HG02759 (cell line): ENCODE data around the gene MAT1A.
"Not testable (repeated sequence)": the region's sequence is repeated elsewhere in the genome, so short reads cannot be mapped to it uniquely, and the experiment has no call there.

ENCODE experiments used
- ATAC-seq: cut with Tn5 transposase; IDR thresholded peaks from one replicate; pipeline ENCODE4 v1.9.1; 2021; ENCODE audit warnings: mild to moderate bottlenecking, moderate library complexity; ENCODE audit not compliant: unreplicated experiment

MAT1A gene

GRCh38 chr10:80265740-80266512 lies 23.5 kb downstream of the MAT1A start:
- no peak for ATAC-seq

GRCh38 chr10:80264081-80265056 lies 25.1 kb downstream of the MAT1A start:
- no peak for ATAC-seq

GRCh38 chr10:80261316-80262030 lies 28.0 kb downstream of the MAT1A start:
- no peak for ATAC-seq

- no peak for ATAC-seq
Observed at GRCh38 chr10:80260295-80261243, 28.9 kb downstream of the MAT1A start.

GRCh38 chr10:80259405-80259871 lies 30.0 kb downstream of the MAT1A start:
- ATAC-seq = no peak

- ATAC-seq = peak; percentile 35
Observed at GRCh38 chr10:80256798-80257197, 32.7 kb downstream of the MAT1A start.

- not testable (repeated sequence) for ATAC-seq
Observed at GRCh38 chr10:80254726-80255125, 34.7 kb downstream of the MAT1A start.

- ATAC-seq = peak; percentile 22
Observed at GRCh38 chr10:80253963-80254271, 35.5 kb downstream of the MAT1A start.

GRCh38 chr10:80253266-80253962 lies 36.0 kb downstream of the MAT1A start:
- peak; percentile 62 for ATAC-seq

- ATAC-seq = no peak
Observed at GRCh38 chr10:80252296-80252887, 37.1 kb downstream of the MAT1A start.

- not testable (repeated sequence) for ATAC-seq
Observed at GRCh38 chr10:80251703-80252280, 37.7 kb downstream of the MAT1A start.

- ATAC-seq = not testable (repeated sequence)
Observed at GRCh38 chr10:80250399-80250798, 39.1 kb downstream of the MAT1A start.

- not testable (repeated sequence) for ATAC-seq
Observed at GRCh38 chr10:80249906-80250305, 39.6 kb downstream of the MAT1A start.

- not testable (repeated sequence) for ATAC-seq
Observed at GRCh38 chr10:80247611-80248010, 41.8 kb downstream of the MAT1A start.

- ATAC-seq = not testable (repeated sequence)
Observed at GRCh38 chr10:80244371-80244770, 45.1 kb downstream of the MAT1A start.

- not testable (repeated sequence) for ATAC-seq
Observed at GRCh38 chr10:80242341-80242740, 47.1 kb downstream of the MAT1A start.

GRCh38 chr10:80236457-80236856 lies 53.0 kb downstream of the MAT1A start:
- not testable (repeated sequence) for ATAC-seq
